ENCODE measurements around the gene PKN3. TPM values are rescaled to one million over a fixed set of nuclear protein-coding genes. Genes with fewer than 3 reads are reported as not detected.

Gene PKN3
- total and polyA plus RNA-seq, 9 of the 15 experiments (the other 6 are each of a cell fraction or from before 2014, with no cell fraction given), result 0.82 to 49.2 (median 19.7) TPM

GRCh38 chr9:128688501-128689292, 13.6 kb upstream of the PKN3 start, which contains the start of gene SET (continued):
- no peak for TF ChIP-seq CHAMP1 (IDR thresholded peaks at IDR 0.05)
- TF ChIP-seq SMARCA5 (IDR thresholded peaks at IDR 0.05), result no peak
- TF ChIP-seq FOXK2 (conservative IDR thresholded peaks at IDR 0.05 in 1 of 2, IDR thresholded peaks at IDR 0.05 in 1 of 2; ENCODE audit: low read depth in 2 of 2), result no peak
- peak; percentile 100 for TF ChIP-seq CTBP1 (IDR thresholded peaks at IDR 0.05; ENCODE audit: borderline replicate concordance)
- peak; percentile 71; the same call in 1 of the 2 replicates for TF ChIP-seq DPF2 (IDR thresholded peaks at IDR 0.05)
- TF ChIP-seq TSHZ1 (CRISPR knock-in tag; IDR thresholded peaks at IDR 0.05), result peak; percentile 59; the same call in 1 of the 2 replicates
- no peak for TF ChIP-seq ZNF408 (CRISPR knock-in tag; IDR thresholded peaks at IDR 0.05; ENCODE audit: low read depth)
- 0 out of 4 replicates have a peak, but pooled peaks of 1 of the 2 experiments have one; percentile 19 for TF ChIP-seq KDM4B (IDR thresholded peaks at IDR 0.05; ENCODE audit: borderline replicate concordance in 2 of 2, low read depth in 1 of 2)
- peak; percentile 88 for TF ChIP-seq MYC (IDR thresholded peaks at IDR 0.05; ENCODE audit: low read depth, low read length)
- no peak; the same call in 1 of the 2 replicates for TF ChIP-seq MYC (CRISPR knock-in tag; IDR thresholded peaks at IDR 0.05; ENCODE audit: borderline replicate concordance, low read depth)
- peak; percentile 79 for TF ChIP-seq CREM (IDR thresholded peaks at IDR 0.05; ENCODE audit: low read depth)
- no peak for TF ChIP-seq RFX7 (CRISPR knock-in tag; IDR thresholded peaks at IDR 0.05)
- no peak for TF ChIP-seq ZNF253 (CRISPR knock-in tag; conservative IDR thresholded peaks at IDR 0.05)
- TF ChIP-seq SRSF3 (IDR thresholded peaks at IDR 0.05; ENCODE audit: insufficient read depth, low read length), result no peak
- no peak for TF ChIP-seq AFF1 (IDR thresholded peaks at IDR 0.05; ENCODE audit: low read depth in 1 of 2, partially characterized antibody in 2 of 2)
- TF ChIP-seq ZFX (CRISPR knock-in tag; IDR thresholded peaks at IDR 0.05), result peak; percentile 80
- TF ChIP-seq HDAC1 (IDR thresholded peaks at IDR 0.05), result 0 out of 4 replicates have a peak, but pooled peaks of 1 of the 2 experiments have one; percentile 35

All from K562 (cell line).